Activated CD8-positive, alpha-beta memory T cell treated with anti-CD3 and anti-CD28 coated beads, Interleukin-2, amount 50 U/mL, for 48 hours (primary cell): ENCODE results near the gene ANXA6.
A peak's percentile ranks its signal among the peaks of the same experiment; 100 is the strongest.

Experiments
- DNase-seq: peaks from one replicate; pipeline ENCODE4 v3.0.0-alpha.2; 2020

Gene ANXA6

DNA sequence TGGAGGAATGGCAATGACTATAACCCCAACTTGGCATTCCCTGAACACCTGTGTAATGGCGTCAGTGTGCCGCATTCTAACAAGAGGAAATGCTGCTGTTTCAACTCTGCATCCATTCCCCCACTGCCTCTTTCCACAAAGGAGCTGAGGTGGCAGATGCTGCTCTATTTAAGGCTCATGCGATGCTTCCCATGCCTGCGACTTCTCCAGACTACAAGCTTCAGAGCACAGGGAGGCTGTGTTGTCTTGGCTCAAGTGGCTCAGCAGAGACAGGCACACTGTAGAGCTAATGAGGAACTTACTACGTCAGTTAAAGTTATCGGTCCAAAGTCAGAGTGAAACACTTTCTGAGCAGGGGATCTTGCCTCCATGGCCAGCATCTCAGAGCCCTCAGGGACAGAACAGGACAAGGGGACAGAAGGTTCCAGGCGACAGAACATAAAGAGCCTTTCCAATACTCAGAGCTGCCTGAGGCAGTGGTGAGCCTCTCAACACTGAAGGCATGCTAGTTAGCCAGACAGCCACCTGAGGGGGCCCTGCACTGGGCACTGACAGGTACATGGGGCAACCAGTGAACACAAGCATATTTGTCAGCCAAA, 98.6 kb downstream of the ANXA6 start:
- DNase-seq: no peak

DNA sequence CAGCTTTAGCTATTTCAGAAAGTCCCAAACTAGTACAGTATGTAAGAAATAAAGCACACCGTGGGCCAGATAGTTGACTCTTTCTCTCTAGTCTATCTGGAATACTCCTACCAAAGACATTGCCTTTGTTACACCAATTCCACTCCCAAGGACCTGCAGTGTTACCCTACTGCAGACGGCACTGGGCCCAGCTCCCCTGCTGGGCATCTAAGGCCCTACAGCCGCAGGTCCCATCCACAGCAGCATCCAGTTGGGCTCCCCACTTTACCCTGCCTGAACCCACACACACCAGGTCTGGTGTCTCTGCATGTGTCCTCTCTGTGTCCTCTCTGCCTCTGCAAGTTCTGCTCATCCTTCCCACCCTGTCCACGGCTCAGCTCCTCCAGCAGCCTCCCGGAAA, 99.3 kb downstream of the ANXA6 start:
- DNase-seq: no peak

GRCh38 chr5:151056379-151057325, 100.9 kb downstream of the ANXA6 start:
- no peak for DNase-seq

- DNase-seq: no peak
These were observed 102.2 kb downstream of the ANXA6 start for GRCh38 chr5:151055336-151055735.

DNA sequence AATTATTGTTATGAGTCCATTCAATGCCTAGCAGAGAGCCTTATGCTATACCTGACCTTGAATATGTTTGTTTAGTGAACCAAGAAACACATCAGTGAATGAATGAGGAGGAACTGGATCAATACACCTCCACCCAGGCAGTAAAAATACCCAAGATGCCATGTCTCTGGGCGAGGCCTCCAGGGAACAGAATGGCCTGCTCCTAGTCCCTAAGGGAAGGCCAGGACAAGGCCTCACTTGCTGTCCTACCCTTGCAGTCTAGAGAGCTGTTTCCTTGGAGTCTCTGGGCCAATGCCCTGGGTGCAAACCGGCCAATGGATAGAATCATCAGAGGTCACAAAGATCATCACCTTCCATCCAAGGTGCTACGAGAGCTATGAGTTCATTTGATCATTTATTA, 102.9 kb downstream of the ANXA6 start:
- no peak for DNase-seq

GRCh38 chr5:151053796-151054462, 103.7 kb downstream of the ANXA6 start:
- DNase-seq: no peak

- DNase-seq: no peak
These were observed 104.7 kb downstream of the ANXA6 start for GRCh38 chr5:151052836-151053235.

DNA sequence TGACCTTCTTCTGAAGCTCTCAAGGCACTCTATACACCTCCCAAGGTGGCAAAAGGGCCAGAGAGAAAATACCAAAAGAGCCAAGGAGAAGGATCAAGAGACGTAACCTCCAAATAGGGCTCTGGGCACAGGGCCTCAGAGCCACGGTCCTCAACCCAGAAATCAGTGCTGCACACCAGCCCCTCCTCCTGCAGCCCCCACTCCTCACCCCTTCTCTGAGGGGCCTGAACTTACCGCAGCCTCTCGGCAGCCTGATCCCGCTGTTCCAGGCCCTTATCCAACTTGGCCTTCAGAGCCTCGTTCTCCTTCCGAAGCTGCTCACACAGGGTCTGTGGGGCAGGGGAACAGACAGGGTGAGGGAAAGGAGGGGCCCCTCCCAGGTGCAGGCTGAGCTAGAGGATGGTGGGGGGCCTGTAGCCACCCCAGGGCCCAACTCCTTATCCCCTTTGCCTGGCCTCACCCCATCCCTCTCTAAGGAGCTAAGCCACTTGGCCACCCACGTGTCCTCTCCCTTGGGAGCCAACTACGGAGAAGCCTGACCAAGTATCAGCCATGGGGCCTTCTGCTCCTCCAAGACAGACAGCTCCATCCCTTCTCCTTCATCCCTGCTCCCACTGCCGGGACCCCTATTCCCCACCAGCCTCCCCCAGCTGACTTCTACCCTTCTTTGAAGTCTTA, 105.5 kb downstream of the ANXA6 start:
- DNase-seq: no peak

DNA sequence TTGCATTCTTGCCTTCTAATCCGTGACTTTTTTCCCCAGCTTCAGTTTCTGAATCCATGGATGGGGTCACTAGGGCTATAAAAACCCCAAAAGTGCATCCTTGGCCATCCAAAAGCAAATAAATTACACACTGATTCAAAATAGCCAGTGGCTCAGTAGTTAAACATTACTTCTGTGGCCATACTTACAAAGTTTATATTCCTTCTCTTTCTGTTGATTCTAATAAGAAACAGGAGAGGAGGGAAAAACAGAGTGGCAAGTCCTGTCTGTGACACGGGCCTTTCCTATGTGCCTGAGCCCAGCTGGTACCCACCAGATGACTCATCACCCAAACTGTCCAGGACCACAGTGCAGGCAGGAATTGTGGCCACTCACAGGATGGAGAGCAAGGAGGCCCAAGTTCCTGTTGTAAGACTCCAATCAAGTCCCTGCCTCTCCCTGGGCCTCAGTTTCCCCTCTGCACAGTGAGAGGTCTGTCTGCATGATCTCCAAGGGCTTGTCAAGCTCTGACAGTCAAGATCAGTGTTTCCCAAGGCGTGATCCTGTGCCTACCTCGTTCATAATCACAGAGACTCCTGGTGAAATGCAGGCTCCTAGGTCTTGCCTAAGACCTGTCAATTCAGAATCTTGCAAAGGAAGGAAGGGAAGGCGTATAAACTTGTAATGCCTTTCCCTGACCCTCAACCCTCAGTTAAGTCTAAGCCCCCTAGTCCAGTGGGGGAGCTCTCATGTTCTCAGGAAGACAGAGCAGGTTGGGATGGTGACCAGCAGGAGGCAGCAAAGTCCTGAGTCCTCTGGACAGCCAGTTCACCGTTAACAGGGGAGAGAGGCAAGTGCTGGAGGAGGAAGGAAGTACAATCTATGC, 106.3 kb downstream of the ANXA6 start:
- peak; percentile 80 for DNase-seq
